ENCODE measurements around the gene CDKAL1.

Gene CDKAL1

GRCh38 chr6:20661721-20662120, 127.5 kb downstream of the CDKAL1 start:
- TF ChIP-seq SIN3A (IDR thresholded peaks at IDR 0.05; ENCODE audit: borderline replicate concordance, insufficient read depth, low read length) (no peak), FOXP2 (optimal IDR thresholded peaks at IDR 0.05; ENCODE audit: borderline replicate concordance, extremely low read depth, extremely low read length, insufficient read depth) (no peak)
- TF ChIP-seq, protein P1, sequence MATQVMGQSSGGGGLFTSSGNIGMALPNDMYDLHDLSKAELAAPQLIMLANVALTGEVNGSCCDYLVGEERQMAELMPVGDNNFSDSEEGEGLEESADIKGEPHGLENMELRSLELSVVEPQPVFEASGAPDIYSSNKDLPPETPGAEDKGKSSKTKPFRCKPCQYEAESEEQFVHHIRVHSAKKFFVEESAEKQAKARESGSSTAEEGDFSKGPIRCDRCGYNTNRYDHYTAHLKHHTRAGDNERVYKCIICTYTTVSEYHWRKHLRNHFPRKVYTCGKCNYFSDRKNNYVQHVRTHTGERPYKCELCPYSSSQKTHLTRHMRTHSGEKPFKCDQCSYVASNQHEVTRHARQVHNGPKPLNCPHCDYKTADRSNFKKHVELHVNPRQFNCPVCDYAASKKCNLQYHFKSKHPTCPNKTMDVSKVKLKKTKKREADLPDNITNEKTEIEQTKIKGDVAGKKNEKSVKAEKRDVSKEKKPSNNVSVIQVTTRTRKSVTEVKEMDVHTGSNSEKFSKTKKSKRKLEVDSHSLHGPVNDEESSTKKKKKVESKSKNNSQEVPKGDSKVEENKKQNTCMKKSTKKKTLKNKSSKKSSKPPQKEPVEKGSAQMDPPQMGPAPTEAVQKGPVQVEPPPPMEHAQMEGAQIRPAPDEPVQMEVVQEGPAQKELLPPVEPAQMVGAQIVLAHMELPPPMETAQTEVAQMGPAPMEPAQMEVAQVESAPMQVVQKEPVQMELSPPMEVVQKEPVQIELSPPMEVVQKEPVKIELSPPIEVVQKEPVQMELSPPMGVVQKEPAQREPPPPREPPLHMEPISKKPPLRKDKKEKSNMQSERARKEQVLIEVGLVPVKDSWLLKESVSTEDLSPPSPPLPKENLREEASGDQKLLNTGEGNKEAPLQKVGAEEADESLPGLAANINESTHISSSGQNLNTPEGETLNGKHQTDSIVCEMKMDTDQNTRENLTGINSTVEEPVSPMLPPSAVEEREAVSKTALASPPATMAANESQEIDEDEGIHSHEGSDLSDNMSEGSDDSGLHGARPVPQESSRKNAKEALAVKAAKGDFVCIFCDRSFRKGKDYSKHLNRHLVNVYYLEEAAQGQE (IDR thresholded peaks at IDR 0.05; ENCODE audit: insufficient read depth in 1 of 2, low read depth in 2 of 2, low read length in 2 of 2) = no peak

- no peak for TF ChIP-seq FOXP2 (optimal IDR thresholded peaks at IDR 0.05; ENCODE audit: borderline replicate concordance, extremely low read depth, extremely low read length, insufficient read depth)
- TF ChIP-seq TAF1 (IDR thresholded peaks at IDR 0.05; ENCODE audit: borderline replicate concordance, insufficient read depth, low read length) = no peak
- TF ChIP-seq, protein P1 (IDR thresholded peaks at IDR 0.05; ENCODE audit: insufficient read depth in 1 of 2, low read depth in 2 of 2, low read length in 2 of 2) = no peak
- no peak for TF ChIP-seq SIN3A (IDR thresholded peaks at IDR 0.05; ENCODE audit: borderline replicate concordance, insufficient read depth, low read length)
- no peak for TF ChIP-seq POLR2AphosphoS5 (IDR thresholded peaks at IDR 0.05; ENCODE audit: low read depth, low read length)
Observed at GRCh38 chr6:20664250-20664649, 130.0 kb downstream of the CDKAL1 start.

GRCh38 chr6:20665290-20665689, 131.0 kb downstream of the CDKAL1 start:
- TF ChIP-seq POLR2AphosphoS5 (IDR thresholded peaks at IDR 0.05; ENCODE audit: low read depth, low read length) (no peak), SIN3A (IDR thresholded peaks at IDR 0.05; ENCODE audit: borderline replicate concordance, insufficient read depth, low read length) (no peak), TAF1 (IDR thresholded peaks at IDR 0.05; ENCODE audit: borderline replicate concordance, insufficient read depth, low read length) (no peak), FOXP2 (optimal IDR thresholded peaks at IDR 0.05; ENCODE audit: borderline replicate concordance, extremely low read depth, extremely low read length, insufficient read depth) (no peak)
- TF ChIP-seq, protein P1 (IDR thresholded peaks at IDR 0.05; ENCODE audit: insufficient read depth in 1 of 2, low read depth in 2 of 2, low read length in 2 of 2) = no peak

DNA sequence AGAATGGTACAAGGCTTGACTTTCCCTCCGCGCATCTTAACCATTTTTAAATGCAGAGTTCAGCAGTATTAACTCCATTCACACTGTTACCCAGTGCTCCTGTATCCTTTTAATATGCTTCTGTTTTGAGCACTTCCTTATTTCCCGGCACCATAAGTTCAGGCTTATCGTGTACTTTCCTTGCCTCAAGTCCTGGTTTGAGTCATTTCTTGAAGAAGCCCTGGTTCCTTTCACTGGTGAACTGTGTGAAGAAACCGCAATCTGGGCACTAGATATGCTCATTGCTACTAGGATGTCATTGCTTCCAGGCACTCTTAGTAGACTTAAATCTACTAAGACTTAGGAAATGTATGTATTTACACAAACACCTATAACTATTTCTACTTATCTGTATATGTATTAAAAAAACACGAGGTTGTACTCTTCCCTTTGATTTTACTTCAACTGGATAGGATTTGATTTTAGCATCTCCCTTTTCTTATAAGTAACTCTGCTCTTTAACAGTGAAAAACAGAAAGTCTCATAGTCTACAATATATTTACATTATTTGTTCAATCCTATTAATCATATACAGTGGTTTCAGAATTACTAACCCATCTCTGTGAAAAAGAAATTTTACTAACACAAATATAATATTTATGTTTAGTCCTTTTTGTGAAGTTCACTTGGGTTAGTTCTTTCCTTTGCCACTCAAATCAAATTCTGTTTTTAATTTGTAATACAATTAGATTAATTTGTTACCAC, 135.5 kb downstream of the CDKAL1 start:
- TF ChIP-seq, protein P1 (IDR thresholded peaks at IDR 0.05; ENCODE audit: insufficient read depth in 1 of 2, low read depth in 2 of 2, low read length in 2 of 2) = no peak
- TF ChIP-seq FOXP2 (optimal IDR thresholded peaks at IDR 0.05; ENCODE audit: borderline replicate concordance, extremely low read depth, extremely low read length, insufficient read depth) = no peak

DNA sequence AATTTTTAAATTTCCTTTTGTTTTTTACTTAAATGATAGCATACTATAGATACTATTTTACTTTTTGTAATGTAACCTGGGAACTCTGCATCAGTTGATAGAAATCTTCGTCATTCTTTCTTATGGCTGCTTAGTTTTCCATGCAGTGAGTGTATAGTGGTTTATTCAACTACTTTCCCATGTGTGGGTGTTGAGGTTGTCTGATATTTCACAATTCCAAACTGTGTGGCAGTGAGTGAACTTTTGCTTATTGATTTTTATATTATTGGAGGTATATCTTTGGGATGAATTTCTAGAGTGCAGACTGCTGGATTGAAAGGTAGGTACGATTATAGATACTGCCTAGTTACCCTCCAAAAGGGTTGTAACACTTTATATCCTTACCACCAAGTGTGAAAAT, 136.5 kb downstream of the CDKAL1 start:
- TF ChIP-seq SIN3A (IDR thresholded peaks at IDR 0.05; ENCODE audit: borderline replicate concordance, insufficient read depth, low read length) = no peak
- no peak for TF ChIP-seq TAF1 (IDR thresholded peaks at IDR 0.05; ENCODE audit: borderline replicate concordance, insufficient read depth, low read length)
- no peak for TF ChIP-seq POLR2AphosphoS5 (IDR thresholded peaks at IDR 0.05; ENCODE audit: low read depth, low read length)
- TF ChIP-seq, protein P1 (IDR thresholded peaks at IDR 0.05; ENCODE audit: insufficient read depth in 1 of 2, low read depth in 2 of 2, low read length in 2 of 2) = no peak
- no peak for TF ChIP-seq FOXP2 (optimal IDR thresholded peaks at IDR 0.05; ENCODE audit: borderline replicate concordance, extremely low read depth, extremely low read length, insufficient read depth)
